SK-N-SH (cell line): ENCODE data around the gene CDCP1. TPM values are rescaled to one million over a fixed set of nuclear protein-coding genes. Genes with fewer than 3 reads are reported as not detected.

ENCODE experiments used
- CTCF ChIA-PET: fragments of 300-600, 350-600 bp; formaldehyde crosslinking; extraction: SDS; loops from one replicate; lab custom pipeline; 2021; lab: Yijun Ruan, JAX
- POLR2A ChIA-PET: fragments of 350-600 bp; sonication (Branson Sonifier 250); formaldehyde crosslinking; extraction: SDS; loops from one replicate; lab custom pipeline; 2020; ENCODE audit warnings: antibody characterized with exemption, inconsistent platforms; lab: Yijun Ruan, JAX
- DNase-seq: peaks from one replicate; pipeline ENCODE4 v3.0.0; 2012
- H2AFZ ChIP-seq: fragments of 200-600 bp; sonication (generic); 2 replicates; pipeline ENCODE4 v1.8.1; 2016; ENCODE audit warnings: antibody characterized with exemption, mild to moderate bottlenecking, low read depth
- H3F3A ChIP-seq: fragments of 200-600 bp; sonication (generic); replicated peaks from 2 replicates; pipeline ENCODE3; 2016; ENCODE audit warnings: antibody characterized with exemption, mild to moderate bottlenecking; ENCODE audit not compliant: insufficient read depth
- H3K27ac ChIP-seq, 2 experiments: fragments of 200-500 bp in 1 of 2; fragments of 200-600 bp in 1 of 2; sonication (Bioruptor generic) in 1 of 2; sonication (generic), shearing (Covaris generic) in 1 of 2; 2 replicates each; pipeline versions ENCODE4 v1.5.1 to v1.6.1; 2014 to 2016; ENCODE audit warnings: low read depth in 2 of 2, inconsistent platforms in 1 of 2, low read length in 1 of 2, mild to moderate bottlenecking in 1 of 2, mixed read lengths in 1 of 2
- H3K27me3 ChIP-seq: fragments of 200-600 bp; sonication (generic), shearing (Covaris generic); 2 replicates; pipeline ENCODE4 v1.6.1; 2016; ENCODE audit warnings: mixed run types; ENCODE audit not compliant: insufficient read depth
- H3K36me3 ChIP-seq, 2 experiments: fragments of 200-500 bp in 1 of 2; fragments of 200-600 bp in 1 of 2; sonication (Bioruptor generic) in 1 of 2; sonication (generic) in 1 of 2; replicated peaks in 1 of 2; 2 replicates each; pipeline versions ENCODE3 to v1.5.1; 2014 to 2016; ENCODE audit warnings: low read length in 1 of 2, mild to moderate bottlenecking in 1 of 2; ENCODE audit not compliant: insufficient read depth in 2 of 2, control insufficient read depth in 1 of 2
- H3K4me1 ChIP-seq, 2 experiments: fragments of 200-500 bp in 1 of 2; fragments of 200-600 bp in 1 of 2; sonication (Bioruptor generic) in 1 of 2; sonication (generic), shearing (Covaris generic) in 1 of 2; 2 replicates each; pipeline versions ENCODE4 v1.5.1 to v1.6.1; 2014 to 2016; ENCODE audit warnings: low read depth in 1 of 2, low read length in 1 of 2, mixed run types in 1 of 2; ENCODE audit not compliant: insufficient read depth in 2 of 2, control insufficient read depth in 1 of 2
- H3K4me2 ChIP-seq: fragments of 200-600 bp; sonication (generic), shearing (Covaris generic); 2 replicates; pipeline ENCODE4 v1.6.1; 2017; ENCODE audit warnings: mixed run types
- H3K4me3 ChIP-seq, 2 experiments: fragments of 200-500 bp in 1 of 2; fragments of 200-600 bp in 1 of 2; sonication (Bioruptor generic) in 1 of 2; sonication (generic), shearing (Covaris generic) in 1 of 2; 2 replicates each; pipeline versions ENCODE4 v1.5.1 to v1.8.1; 2014 to 2016; ENCODE audit warnings: low read depth in 2 of 2, inconsistent platforms in 1 of 2, low read length in 1 of 2, mild to moderate bottlenecking in 1 of 2, mixed read lengths in 1 of 2, moderate library complexity in 1 of 2
- H3K79me2 ChIP-seq: fragments of 200-600 bp; sonication (generic); 2 replicates; pipeline ENCODE4 v1.8.1; 2017; ENCODE audit warnings: mild to moderate bottlenecking; ENCODE audit not compliant: insufficient read depth
- H3K9ac ChIP-seq: fragments of 200-600 bp; sonication (generic); 2 replicates; pipeline ENCODE4 v1.6.1; 2017; ENCODE audit warnings: mixed run types
- H3K9me2 ChIP-seq: fragments of 200-600 bp; sonication (generic); 2 replicates; pipeline ENCODE4 v1.6.1; 2017; ENCODE audit warnings: mixed run types
- H3K9me3 ChIP-seq: fragments of 200-600 bp; sonication (generic); 2 replicates; pipeline ENCODE4 v1.6.1; 2017; ENCODE audit warnings: mixed run types, mild to moderate bottlenecking, moderate library complexity
- H4K20me1 ChIP-seq: fragments of 200-600 bp; sonication (generic); 2 replicates; pipeline ENCODE4 v1.6.1; 2017; ENCODE audit warnings: mild to moderate bottlenecking, mixed run types; ENCODE audit not compliant: insufficient read depth
- CHD2 ChIP-seq: fragments of 150-350 bp; IDR thresholded peaks from 2 replicates; pipeline ENCODE4 v1.6.1; 2018; ENCODE audit warnings: low read length; ENCODE audit not compliant: partially characterized antibody
- FOXJ3 ChIP-seq: sonication (generic); formaldehyde crosslinking; IDR thresholded peaks from 2 replicates; pipeline ENCODE4 v1.5.1; 2020; ENCODE audit warnings: mild to moderate bottlenecking, missing genetic modification reagents
- FOXM1 ChIP-seq: IDR thresholded peaks from 2 replicates; pipeline ENCODE4 v1.4.0; 2012; ENCODE audit warnings: low read depth, mild to moderate bottlenecking
- POLR2AphosphoS5 ChIP-seq: IDR thresholded peaks from 2 replicates; pipeline ENCODE4 v1.6.1; 2012; ENCODE audit warnings: low read depth, low read length
- RAD21 ChIP-seq: IDR thresholded peaks from 2 replicates; pipeline ENCODE4 v1.6.1; 2012; ENCODE audit warnings: mild to moderate bottlenecking, low read length
- RCOR1 ChIP-seq: fragments of 150-350 bp; IDR thresholded peaks from 2 replicates; pipeline ENCODE4 v1.6.1; 2017; ENCODE audit warnings: antibody characterized with exemption, low read length
- SIN3A ChIP-seq: IDR thresholded peaks from 2 replicates; pipeline ENCODE4 v1.6.1; 2012; ENCODE audit warnings: low read depth, mild to moderate bottlenecking, low read length, moderate library complexity, borderline replicate concordance
- TEAD4 ChIP-seq: IDR thresholded peaks from 2 replicates; pipeline ENCODE4 v1.4.0; 2012; ENCODE audit warnings: mild to moderate bottlenecking, borderline replicate concordance; ENCODE audit not compliant: insufficient read depth
- USF1 ChIP-seq: IDR thresholded peaks from 2 replicates; pipeline ENCODE4 v1.4.0; 2012; ENCODE audit warnings: low read depth, borderline replicate concordance
- USF2 ChIP-seq: fragments of 150-350 bp; IDR thresholded peaks from 2 replicates; pipeline ENCODE4 v1.6.1; 2017; ENCODE audit warnings: antibody characterized with exemption, low read length, low read depth, borderline replicate concordance
- ZBTB33 ChIP-seq: IDR thresholded peaks from 2 replicates; pipeline ENCODE4 v1.4.0; 2012; ENCODE audit warnings: low read depth, borderline replicate concordance
- polyA plus RNA-seq, 3 experiments: library from polyadenylated mRNA; depleted of rRNA; stranded (reverse); fragments of >200 nt; gene quantifications; 2 replicates each; pipeline ENCODE4 v1.2.3, GENCODE V29; 2012
- TF ChIP-seq, protein P1 (sequence below): fragments of 200-600 bp; sonication (generic); IDR thresholded peaks from 2 replicates; pipeline ENCODE4 v1.6.1; 2017; ENCODE audit warnings: antibody characterized with exemption, mild to moderate bottlenecking, moderate library complexity
- TF ChIP-seq, protein P2 (sequence below): IDR thresholded peaks from 2 replicates; pipeline ENCODE4 v1.4.0; 2012; ENCODE audit warnings: low read depth
- TF ChIP-seq, protein P3 (sequence below): IDR thresholded peaks from 2 replicates; pipeline ENCODE4; 2012
- TF ChIP-seq, protein P4 (sequence below): fragments of 150-350 bp; IDR thresholded peaks from 2 replicates; pipeline ENCODE4 v1.6.1; 2016; ENCODE audit warnings: mild to moderate bottlenecking, low read depth, low read length

The CDCP1 gene
- polyA plus RNA-seq, 1 of the 3 experiments (the other 2 are of a cell fraction): 3.6 TPM

DNA sequence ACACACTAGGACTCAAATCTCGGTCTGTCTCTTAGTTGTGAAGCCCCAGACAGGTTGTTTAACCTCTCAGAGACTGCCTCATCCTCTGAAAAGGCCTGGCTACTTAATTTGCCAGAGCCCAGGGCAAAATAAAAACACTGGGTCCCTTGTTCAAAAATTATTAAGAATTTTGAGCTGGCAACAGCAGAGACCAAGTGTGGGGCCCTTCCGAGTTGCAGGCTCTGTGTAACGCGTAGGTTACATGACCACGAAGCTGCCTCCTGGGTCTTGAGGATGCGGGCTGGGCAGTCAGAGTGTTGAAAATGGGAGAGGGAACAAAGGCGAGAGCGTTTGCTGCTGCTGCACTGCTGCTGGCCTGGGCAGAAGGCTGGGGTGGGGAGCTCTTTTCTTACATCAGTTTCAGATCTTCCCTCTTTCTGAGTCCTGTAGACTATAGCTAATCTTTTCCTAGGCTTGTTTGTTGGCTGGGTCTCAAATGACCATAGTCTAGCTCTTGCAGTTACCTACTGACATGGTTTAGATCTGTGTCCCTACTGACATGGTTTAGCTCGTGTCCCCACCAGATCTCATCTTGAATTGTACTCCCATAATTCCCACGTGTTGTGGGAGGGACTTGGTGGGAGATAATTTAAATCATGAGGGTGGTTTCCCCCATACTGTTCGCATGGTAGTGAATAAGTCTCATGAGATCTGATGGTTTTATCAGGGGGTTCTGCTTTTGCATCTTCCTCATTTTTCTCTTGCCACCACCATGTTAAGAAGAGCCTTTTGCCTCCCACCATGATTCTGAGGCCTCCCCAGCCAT is 70.2 kb downstream of the CDCP1 start (continued):
- no peak for TF ChIP-seq POLR2AphosphoS5
- TF ChIP-seq RCOR1: no peak

DNA sequence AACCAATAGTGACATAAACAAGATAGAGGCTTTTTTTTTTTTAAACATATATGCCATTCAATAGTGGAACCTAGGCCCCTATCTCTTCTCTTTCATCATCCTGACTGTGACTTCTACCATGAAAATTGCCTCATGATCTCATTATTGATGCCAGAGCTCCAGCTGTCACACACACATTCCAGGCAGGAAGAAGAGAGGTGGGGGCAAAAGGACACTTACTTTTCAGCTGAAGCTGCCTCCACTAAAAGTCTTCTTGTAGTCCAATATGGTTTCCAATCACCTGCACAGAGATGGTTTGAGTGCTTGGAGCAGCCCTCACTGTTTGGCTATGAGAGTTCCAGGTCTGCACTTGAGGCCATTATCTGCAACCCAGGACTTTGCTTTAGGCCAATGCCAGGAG is 75.1 kb downstream of the CDCP1 start:
- Histone ChIP-seq H3F3A (peaks cover 6% of the 10 kb centered on the region), H3K4me2 (no peak overlapping the region), H3K4me1 (peaks cover 0 to 6% of the 10 kb centered on the region in 2 experiments; a peak in 1 of 4 replicates), H4K20me1 (no peaks in the 10 kb centered on the region), H2AFZ (no peak overlapping the region), H3K79me2 (no peaks in the 10 kb centered on the region), H3K9ac (no peak overlapping the region), H3K9me3 (no peaks in the 10 kb centered on the region), H3K36me3 (no peaks in the 10 kb centered on the region), H3K27me3 (no peaks in the 10 kb centered on the region), H3K9me2 (no peaks in the 10 kb centered on the region), H3K27ac (no peak overlapping the region), H3K4me3 (no peak overlapping the region)
- no peak for DNase-seq
- ChIA-PET POLR2A (no interaction called here), CTCF (interaction anchor here (0.6 to 1.3 kb wide), 2 partner anchors 31 to 655 kb away, joined by 3 to 5 read pairs; no protein-coding TSS in a partner anchor)
- TF ChIP-seq USF2 (no peak), ZBTB33 (no peak), FOXJ3 (CRISPR knock-in tag) (no peak), TEAD4 (no peak), USF1 (no peak), FOXM1 (no peak), CHD2 (no peak), SIN3A (no peak), RAD21 (no peak)
- TF ChIP-seq, protein P1, sequence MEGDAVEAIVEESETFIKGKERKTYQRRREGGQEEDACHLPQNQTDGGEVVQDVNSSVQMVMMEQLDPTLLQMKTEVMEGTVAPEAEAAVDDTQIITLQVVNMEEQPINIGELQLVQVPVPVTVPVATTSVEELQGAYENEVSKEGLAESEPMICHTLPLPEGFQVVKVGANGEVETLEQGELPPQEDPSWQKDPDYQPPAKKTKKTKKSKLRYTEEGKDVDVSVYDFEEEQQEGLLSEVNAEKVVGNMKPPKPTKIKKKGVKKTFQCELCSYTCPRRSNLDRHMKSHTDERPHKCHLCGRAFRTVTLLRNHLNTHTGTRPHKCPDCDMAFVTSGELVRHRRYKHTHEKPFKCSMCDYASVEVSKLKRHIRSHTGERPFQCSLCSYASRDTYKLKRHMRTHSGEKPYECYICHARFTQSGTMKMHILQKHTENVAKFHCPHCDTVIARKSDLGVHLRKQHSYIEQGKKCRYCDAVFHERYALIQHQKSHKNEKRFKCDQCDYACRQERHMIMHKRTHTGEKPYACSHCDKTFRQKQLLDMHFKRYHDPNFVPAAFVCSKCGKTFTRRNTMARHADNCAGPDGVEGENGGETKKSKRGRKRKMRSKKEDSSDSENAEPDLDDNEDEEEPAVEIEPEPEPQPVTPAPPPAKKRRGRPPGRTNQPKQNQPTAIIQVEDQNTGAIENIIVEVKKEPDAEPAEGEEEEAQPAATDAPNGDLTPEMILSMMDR: no peak
- TF ChIP-seq, protein P2, sequence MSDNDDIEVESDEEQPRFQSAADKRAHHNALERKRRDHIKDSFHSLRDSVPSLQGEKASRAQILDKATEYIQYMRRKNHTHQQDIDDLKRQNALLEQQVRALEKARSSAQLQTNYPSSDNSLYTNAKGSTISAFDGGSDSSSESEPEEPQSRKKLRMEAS: no peak
- TF ChIP-seq, protein P3, sequence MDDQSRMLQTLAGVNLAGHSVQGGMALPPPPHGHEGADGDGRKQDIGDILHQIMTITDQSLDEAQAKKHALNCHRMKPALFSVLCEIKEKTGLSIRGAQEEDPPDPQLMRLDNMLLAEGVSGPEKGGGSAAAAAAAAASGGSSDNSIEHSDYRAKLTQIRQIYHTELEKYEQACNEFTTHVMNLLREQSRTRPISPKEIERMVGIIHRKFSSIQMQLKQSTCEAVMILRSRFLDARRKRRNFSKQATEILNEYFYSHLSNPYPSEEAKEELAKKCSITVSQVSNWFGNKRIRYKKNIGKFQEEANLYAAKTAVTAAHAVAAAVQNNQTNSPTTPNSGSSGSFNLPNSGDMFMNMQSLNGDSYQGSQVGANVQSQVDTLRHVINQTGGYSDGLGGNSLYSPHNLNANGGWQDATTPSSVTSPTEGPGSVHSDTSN: no peak
- TF ChIP-seq, protein P4, sequence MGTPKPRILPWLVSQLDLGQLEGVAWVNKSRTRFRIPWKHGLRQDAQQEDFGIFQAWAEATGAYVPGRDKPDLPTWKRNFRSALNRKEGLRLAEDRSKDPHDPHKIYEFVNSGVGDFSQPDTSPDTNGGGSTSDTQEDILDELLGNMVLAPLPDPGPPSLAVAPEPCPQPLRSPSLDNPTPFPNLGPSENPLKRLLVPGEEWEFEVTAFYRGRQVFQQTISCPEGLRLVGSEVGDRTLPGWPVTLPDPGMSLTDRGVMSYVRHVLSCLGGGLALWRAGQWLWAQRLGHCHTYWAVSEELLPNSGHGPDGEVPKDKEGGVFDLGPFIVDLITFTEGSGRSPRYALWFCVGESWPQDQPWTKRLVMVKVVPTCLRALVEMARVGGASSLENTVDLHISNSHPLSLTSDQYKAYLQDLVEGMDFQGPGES: no peak
